ENCODE results near the gene BCAN.
"Not testable (repeated sequence)": the region's sequence is repeated elsewhere in the genome, so short reads cannot be mapped to it uniquely, and the experiment has no call there.

BCAN gene

DNA sequence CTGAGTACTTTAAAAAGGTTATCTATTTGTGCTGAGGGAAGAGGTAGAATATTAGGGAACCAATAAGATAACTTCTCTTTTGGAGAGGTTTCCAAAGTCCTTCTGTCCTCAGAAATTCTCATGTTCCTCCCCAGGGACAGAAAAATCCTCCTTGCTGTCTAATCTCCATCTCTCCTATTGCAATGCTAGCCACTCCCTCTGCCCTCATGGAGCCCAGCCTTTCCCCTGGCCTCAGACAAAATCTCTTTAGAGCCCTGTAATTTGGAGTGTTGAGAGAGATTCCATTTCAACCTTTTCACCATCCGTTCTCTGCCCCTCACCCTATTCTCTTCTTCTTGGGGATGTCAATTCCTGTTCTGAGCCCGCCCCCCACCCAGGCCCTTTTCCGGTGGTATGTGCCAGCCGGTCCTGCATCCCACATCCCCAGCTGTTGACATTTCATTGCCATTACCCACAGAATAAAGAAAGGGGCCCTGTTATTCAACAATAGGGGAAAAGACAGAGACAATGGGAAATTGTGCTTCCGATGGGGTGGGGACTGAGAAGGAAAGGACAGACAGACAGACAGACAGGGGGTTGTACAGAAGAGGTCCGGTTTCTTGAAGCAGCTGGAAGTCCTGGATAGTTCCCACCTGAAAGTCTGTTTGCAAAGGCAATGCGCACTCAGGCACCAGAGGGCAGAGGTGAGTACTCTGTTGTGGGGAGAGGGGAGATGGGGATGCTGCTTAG, 22.9 kb upstream of the BCAN start, which contains the start of gene HAPLN2:
Gene HAPLN2 (plus strand): TSS at position 563 of the 729 bp plus-strand sequence. CDS start 4,076 bp downstream, outside the sequence.
- no peak for DNase-seq (ENCODE audit: low read depth)

DNA sequence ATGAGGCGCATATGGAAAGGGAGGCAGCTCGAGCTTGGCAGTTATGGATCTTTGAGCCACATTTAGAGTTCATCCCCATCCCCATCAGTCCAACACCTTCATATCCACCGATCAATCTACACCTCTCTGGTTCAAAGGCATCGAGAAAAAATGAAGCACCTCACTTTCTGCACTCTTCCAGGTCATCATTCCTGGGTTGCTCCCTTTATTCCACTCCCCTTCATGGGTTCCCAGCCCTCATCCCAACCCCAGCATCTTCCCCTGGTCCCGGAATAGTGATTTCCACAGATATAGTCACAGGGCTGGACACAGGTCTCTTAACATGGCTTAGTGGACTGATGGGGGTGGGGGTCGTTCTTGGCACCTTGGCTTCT, 22.3 kb upstream of the BCAN start:
- no peak for DNase-seq (ENCODE audit: low read depth)

DNA sequence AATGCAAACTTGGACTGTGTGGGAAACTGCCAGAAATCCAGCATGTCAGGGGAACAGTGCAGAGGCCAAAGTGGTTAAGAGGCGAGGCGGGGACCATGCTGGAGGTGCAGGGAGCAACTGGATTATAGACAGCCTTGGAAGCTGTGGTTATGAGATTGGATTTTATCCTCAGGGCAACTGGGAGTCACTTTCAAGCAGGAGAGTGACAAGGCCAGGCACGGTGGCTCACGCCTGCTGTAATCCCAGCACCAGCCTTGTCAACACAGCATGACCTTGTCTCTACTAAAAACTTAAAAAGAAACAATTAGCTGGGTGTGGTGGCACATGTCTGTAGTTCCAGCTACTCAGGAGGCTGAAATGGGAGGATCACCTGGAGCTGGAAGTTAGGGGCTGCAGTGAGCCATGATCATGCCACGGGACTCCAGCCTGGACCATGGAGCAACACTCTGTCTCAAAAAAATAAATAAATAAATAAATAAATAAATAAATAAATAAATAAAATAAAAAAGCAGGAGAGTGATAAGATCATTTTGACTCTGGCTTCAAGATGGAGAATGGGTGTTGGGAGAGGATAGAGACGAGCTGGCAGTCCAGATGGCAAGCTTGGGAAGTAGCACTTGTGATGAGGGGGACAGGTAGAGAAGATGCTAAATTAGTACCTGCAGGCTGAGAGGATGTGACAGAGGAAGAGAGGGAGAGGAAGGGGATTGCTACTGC, 19.2 kb upstream of the BCAN start:
- no peak for DNase-seq (ENCODE audit: low read depth)

DNA sequence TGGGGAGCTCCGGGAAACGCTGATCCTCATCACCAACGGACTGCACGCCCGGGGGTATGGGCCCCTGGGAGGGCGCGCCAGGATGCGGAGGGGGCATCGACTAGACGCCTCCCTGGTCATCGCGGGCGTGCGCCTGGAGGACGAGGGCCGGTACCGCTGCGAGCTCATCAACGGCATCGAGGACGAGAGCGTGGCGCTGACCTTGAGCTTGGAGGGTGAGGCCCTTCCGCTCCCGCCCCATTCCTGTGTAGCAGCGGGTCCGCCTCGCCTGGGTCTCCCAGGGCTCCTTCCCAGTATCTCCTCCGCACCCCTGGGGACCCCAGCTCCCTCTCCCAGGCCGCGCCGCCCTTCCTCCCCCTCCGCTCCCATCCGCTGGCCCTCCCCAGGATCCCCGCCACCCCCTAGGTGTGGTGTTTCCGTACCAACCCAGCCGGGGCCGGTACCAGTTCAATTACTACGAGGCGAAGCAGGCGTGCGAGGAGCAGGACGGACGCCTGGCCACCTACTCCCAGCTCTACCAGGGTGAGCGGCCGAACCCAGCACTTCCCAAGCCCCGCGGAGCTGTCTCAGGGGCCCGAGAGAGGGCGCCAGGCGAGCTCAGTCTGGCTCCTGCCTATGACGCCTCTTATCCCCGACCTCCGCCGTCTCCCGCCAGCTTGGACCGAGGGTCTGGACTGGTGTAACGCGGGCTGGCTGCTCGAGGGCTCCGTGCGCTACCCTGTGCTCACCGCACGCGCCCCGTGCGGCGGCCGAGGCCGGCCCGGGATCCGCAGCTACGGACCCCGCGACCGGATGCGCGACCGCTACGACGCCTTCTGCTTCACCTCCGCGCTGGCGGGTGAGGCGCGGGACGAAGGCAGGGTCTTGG, 17.7 kb upstream of the BCAN start:
- no peak for DNase-seq (ENCODE audit: low read depth)

DNA sequence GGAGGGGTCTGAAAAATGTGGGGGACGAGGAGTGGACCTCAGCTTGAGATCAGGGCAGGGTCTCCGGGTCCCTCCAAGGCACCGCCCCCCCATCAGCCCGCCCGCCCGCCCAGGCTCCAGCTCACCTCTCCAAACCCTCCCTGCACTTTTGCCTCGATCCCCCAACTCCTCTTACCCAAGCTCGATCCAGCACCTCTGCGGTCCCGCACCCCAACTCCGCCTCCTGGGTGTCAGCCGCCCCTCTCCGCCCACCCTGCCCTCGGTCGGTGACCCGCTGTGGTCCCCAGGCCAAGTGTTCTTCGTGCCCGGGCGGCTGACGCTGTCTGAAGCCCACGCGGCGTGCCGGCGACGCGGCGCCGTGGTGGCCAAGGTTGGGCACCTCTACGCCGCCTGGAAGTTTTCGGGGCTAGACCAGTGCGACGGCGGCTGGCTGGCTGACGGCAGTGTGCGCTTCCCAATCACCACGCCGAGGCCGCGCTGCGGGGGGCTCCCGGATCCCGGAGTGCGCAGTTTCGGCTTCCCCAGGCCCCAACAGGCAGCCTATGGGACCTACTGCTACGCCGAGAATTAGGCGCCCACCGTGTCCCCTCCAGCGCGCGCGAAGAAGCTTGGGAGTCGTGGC, 17.0 kb upstream of the BCAN start:
- DNase-seq (ENCODE audit: low read depth), result no peak

DNA sequence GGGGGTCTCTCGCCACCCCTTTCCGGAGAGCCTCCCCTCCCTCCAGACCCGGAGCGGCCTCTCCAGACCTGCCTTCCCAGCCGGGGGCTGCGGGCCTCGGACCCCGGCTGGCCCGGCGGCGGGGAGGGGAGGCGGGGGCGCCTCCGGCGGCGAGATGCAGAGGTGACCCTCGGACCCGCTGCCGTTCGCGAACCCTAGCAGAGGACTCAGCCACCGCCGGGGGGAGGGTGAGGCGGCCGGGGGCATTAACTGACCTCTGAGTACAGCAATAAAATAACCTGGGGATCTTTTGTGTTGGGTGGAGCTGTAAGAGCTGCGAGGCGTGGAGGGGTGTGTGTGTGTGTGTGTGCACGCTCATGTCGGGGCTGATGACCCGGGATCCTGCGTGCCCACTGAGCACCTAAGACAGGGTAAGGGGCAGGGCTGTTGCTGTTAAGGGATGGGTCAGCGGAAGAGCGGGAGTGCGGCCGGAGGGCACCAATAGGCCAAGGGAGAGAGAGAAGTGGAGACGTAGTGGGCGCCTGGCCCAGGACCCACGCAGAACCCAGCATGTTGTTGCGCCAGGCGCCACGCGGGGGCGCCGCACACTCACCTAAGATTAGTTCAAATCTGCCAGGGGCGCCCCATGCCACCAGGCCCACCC, 16.4 kb upstream of the BCAN start:
- DNase-seq (ENCODE audit: low read depth), result no peak

DNA sequence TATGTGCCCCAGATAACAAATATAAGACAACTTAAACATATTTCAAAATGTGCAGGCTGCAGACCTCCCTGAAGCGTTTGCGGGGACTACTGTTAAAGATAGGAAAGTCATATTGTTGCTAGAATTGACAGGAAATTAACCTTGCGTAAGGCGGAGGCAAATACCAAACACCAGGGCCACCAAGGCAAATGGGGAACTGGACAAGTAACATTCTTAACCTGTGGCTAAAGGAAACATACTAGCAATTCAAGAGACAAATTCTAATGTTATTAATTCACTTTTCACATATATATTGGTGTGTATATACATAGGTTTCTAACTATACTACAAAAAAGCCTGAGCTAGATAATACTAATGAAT, 15.9 kb upstream of the BCAN start:
- no peak for DNase-seq (ENCODE audit: low read depth)

DNA sequence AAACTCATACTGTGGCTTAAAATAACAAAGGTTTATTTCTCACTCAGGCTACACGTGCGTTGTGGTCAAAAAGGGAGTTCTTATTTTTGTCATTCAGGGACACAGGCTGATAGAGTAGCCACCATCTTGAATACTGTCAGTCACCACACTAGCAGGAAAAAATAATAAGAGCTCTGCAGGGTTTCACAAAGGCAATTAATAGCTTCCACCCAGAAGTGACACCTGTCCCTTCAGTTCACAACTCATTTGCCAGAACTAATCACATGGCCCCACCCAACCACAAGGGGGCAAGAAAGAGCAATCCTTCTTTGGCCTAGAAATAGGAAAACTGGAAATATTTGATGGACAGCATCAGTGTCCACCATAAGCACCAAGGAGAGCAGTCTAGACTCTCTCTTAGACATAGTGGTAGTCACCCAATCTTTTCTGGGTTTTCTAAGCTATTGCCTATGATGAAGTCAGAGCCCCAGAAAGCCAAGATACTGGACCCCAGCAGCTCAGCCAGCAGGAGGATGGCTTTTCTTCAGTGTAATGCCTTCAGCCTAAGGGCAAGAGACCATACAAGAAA, 14.5 kb upstream of the BCAN start:
- no peak for DNase-seq (ENCODE audit: low read depth)

DNA sequence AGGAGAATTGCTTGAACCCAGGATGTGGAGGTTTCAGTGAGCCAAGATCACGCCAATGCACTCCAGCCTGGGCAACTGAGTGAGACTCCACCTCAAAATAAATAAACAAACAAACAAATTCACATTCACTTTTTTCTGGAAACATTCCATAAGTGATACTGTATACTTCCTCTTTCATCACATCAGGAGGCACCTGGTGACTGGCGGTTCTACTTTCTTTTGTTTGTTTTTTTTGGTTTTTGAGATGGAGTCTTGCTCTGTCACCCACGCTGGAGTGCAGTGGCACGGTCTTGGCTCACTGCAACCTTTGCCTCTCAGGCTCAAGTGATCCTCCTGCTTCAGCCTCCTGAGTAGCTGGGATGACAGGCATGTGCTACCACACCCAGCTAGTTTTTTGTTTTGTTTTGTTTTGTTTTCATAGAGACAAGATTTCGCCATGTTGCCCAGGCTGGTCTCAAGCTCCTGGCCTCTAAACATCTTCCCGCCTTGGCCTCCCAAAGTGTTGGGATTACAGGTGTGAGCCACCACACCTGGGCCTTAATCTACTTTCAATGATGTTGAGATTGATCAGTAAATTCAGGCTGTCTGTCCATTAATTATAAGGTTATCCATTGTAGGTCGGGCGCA, 12.0 kb upstream of the BCAN start:
- no peak for DNase-seq (ENCODE audit: low read depth)

DNA sequence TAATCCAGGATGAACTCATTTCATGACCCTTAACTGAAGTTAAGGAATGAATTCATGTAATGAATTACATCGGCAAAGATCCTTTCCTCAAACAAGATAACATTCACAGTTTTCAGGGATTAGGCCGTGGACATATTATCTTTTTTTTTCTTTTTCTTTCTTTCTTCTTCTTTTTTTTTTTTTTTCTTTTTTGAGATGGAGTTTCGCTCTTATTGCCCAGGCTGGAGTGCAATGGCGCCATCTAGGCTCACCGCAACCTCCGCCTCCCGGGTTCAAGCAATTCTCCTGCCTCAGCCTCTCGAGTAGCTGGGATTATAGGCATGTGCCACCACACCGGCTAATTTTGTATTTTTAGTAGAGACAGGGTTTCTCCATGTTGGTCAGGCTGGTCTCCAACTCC, 10.8 kb upstream of the BCAN start:
- not testable (repeated sequence) for DNase-seq (ENCODE audit: low read depth)

DNA sequence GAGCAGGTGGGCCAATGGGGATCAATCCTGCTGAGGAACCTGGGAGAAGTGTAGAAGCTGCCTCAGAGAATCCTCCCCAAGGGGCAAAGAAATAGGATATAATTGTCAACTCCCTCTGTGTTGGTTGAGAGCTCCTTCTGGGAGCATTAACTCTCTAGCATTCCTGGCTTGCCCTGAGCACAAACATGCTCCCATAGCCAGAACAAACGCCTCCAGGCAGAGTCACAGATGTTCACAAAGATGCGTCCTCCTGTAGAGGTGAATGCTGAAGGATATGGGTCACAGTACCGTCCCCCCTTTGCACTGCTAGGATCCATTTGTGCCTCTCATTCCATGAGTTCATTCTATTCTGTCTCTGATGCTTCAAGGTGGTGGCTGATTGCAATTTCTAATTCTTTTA, 9.6 kb upstream of the BCAN start:
- DNase-seq (ENCODE audit: low read depth), result no peak

DNA sequence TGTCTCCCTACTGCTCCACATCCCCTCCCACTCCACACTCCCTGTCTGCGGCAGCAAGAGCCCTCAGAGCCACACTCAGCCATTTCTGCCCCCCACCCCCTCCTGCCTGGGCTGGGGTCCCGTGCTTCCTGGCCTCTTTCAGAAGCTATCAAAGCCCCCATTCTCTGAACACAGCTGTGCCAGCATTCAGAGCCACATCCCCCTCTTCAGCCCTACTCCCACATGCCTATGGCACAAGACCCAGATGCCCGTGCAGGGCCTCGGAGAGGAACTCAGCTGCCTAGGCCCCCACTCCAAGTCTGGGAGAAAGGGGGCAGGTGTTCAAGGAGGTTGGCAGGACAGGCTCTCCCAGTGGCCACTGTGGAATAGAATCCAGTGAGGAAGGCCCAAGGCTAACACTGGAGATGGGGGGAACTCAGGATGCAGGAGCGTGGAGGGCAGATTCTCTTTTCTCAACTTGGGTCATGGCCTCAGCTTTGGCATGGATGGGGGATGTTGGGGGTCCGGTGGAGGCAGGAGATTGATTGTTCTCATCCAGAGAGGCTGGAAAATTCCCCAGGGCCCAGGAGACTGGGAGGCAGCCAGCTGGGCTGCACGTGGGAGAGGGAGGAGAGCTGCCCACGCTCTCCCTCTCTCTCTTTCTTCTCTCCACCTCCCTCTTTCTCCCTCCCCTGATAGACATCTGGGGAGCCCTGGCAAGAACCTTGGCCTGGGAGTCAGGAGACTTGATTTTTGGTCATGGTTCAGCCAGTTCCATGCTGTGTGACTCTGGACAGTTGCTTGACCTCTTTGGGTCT, 3.5 kb upstream of the BCAN start:
- DNase-seq (ENCODE audit: low read depth), result no peak

DNA sequence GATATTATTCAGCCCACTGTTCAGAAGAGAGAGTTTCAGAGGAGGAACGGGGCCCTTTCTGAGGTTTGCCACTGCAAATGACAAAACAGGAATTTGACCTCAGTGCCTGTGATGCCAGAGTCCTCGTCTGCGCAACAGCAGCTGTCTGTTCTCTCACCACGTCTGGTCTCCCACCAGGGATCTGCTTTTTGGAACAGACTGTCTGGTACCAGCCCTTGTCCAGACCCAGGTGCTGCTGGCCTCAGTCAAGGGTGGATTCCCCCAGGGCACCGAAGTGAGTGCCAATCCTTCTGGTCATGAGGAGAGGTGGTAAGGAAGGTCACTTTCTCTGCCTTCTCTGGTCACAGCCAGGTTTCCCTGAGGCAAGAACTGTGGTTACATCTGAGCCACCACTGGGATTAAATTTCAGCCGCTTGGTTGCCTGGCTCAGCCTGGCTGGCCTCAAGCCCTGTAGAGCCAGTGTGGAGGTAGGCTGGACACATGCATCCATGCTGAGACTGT, 2.3 kb upstream of the BCAN start:
- DNase-seq (ENCODE audit: low read depth), result no peak

DNA sequence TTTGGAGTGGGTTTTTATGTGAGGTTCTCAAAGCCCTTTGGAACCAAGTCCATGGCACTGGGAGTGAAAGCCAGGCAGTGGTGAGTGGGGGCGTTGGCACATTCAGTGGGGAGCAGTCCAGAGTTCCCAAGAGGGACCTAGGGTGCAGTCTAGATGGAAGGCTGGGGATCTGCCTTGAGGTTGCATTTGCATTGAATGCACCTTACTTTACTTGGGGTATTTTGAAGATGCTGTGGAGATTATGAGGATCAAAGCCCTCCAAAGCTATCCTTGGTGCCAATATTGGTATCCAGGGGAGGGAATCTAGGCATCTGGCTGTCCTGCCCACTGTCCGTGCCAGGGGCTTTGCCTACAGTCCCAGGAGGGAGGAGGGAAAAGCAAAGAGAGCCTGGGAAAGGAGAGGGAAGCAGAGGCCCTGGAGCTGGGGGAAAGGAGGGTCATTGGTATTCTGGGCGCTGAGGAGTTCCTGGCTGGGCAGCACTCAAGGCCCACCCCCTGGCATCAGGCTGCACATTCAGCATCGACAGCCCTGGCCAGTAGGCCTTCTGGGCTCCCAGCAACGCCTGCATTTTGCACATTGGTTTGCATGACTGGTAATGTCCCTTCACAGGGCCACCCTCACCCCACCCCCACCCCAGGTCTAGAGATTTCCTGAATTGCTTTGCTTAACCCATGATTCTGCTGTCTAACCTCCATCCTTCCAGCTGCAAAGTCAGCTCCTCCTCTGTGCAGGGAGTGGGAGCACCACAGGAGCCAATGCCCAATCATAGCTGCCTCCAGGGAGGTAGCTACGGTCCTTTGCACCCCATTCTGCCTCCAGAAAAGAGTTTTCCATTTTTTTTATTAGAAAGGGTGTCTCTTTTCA, 843 bp upstream of the BCAN start:
- no peak for DNase-seq (ENCODE audit: low read depth)

DNA sequence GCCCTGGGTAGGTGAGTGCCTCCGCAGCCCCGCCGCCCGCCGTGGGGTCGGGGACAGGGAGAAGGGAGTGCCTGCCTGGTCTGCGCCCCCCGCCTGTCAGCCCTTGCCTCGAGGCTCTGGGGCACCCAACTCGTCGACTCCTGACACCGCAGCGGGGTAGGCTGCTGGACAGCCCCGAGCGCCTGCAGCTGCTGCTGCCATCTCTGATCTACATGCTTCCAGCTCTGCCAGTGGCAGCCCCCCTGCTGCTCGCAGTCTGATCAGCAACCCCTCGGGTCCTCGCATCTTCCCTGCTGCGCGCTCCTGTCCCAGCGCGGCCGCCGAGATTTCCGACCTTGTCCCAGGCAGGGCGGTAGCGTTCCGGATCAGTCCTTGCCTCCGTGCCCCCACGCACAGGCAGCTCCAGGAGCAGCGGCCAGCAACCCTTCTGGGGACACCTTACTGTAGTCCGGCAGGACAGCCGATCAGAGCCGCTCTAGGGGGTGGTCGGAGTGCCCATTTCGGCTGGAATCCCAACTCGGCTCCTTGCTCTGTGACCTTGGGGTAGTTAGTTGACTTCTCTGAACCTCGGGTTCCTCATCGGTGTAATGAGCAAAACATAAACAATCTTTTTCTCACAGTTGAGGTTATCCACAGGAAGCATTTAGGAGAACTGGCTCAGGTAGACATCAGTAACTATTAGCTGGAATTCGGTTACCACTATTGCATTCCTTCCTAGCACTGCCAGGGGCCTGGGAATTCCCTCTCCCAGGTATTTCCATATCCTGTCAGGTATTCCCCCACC, 540 bp downstream of the BCAN start:
- no peak for DNase-seq (ENCODE audit: low read depth)

DNA sequence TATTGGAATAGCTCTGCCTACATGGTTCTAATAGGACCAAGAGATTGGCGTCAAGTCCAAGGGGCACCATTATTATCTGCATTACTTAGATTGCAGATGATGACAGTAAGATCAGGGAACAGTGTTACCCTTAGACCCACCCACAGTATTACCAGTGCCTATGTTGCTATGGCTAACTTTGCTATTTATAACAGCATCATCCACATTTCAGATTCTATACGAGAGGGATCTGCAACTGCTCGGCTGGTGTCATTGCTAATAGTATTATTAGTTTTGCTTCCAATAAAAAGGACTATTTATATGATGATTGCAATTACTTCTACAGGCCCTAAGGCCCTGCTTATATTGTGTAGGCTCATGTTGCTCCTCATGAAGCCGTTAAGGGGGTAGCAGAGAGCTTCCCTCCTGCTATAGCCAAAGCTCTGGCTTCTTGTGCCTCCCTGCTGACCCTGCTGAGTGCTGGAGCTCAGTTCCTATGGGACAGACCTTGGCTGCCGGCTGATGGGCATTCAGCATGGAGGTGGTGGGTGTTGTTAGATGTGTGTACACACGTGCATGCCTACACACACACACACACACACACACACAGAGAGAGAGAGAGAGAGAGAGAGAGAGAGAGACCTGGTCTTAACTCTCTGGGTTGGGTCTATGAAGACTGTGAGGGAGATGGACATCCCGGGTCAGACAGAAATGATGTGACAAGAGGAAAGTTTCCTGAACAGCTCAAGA, 1.3 kb downstream of the BCAN start:
- no peak for DNase-seq (ENCODE audit: low read depth)

DNA sequence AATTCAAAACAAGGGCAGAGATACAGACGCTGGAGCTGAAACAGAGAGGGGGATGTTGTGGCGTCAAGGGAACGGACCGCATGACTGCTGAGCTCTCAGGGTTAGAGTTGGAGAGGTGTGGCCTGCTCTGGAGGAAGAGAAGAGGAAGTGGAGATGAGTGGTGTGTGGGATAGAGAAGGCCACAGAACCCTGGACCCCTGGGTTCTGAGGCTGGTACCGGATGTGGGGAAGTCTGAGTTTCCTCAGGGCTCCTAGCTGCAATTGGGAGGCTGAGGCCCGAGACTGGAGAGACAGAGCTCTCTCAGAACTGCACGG, 1.8 kb downstream of the BCAN start:
- no peak for DNase-seq (ENCODE audit: low read depth)

DNA sequence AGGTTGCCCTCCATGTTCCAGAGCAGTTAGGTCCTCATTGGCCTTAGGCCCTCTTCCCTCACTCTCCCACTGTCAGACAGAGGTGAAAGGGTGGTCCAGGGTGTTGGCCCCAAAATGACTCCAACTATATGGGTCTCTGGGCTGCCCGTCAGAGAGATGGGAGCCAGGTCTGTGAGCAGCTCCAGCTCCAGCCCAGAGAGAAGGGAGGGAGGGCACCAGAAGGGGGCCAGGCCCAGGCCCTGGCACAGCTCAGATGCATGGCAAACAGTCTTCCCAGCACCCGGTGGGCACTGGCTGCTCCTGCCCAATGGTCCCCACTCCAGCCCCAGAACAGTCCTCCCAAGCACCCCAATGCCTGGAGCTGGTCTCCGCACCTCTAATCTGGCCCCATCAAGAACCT, 2.2 kb downstream of the BCAN start:
- DNase-seq (ENCODE audit: low read depth), result no peak
